Astrocyte of the hippocampus (primary cell): ENCODE results near the gene DHDH.
A peak's percentile ranks its signal among the peaks of the same experiment; 100 is the strongest.
"Not testable (repeated sequence)": the region's sequence is repeated elsewhere in the genome, so short reads cannot be mapped to it uniquely, and the experiment has no call there.

Experiments used
- DNase-seq: peaks from one replicate; pipeline ENCODE4 v3.0.0; 2011; ENCODE audit warnings: low read depth, low spot score

Gene DHDH

DNA sequence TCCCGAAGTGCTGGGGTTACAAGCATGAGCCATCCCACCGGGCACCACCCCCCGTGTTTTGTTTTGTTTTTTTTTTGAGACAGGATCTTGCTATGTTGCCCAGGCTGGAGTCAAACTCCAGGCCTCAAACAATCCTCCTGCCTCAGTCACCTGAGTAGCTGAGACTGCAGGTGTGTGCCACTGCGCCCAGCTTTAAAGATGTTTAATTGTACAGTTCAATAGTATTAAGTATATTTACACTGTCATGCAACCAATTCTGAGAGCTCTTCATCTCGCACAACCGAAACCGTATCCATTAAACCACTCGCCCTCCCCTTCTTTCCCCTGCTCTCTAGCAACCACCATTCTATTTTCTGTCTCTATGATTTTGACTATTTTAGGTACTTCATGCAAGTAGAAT is 17.7 kb upstream of the DHDH start:
- DNase-seq = no peak

DNA sequence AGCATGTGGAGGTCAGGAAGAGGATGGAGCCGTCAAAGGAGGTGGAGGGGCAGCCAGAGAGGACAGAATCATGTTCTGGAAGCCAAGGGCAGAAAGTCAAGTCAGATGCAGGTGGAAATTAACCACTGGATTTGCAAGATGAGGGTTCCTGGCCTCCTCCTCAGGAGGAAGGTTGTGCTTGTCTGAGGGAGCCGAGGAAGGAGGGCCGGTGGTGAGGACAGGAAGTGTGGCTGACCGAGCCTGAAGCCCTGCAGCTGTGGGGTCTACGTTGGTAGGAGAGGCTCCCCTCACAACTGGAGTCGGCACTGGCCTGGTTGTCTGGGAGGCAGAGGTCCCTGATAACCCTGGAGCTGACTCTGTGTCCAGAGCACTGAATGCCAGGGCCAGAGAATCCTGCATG is 15.4 kb upstream of the DHDH start:
- no peak for DNase-seq

DNA sequence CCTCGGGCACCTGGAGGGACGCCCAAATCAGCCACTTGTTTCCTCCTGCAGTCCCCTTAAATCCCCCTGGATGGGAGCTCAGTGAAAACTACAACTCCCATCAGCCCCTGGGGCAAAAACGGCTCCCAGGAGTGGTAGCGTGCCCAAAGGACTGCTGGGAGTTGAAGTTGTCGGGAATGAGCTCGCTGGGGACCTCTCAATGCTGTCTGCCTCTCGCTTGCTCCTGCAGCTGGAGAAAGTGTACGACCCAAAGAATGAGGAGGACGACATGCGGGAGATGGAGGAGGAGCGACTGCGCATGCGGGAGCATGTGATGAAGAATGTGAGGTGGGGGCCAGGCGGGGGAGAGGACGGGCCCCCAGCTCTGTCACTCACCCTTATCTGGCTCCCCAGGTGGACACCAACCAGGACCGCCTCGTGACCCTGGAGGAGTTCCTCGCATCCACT is 14.7 kb upstream of the DHDH start:
- peak; percentile 25 for DNase-seq

DNA sequence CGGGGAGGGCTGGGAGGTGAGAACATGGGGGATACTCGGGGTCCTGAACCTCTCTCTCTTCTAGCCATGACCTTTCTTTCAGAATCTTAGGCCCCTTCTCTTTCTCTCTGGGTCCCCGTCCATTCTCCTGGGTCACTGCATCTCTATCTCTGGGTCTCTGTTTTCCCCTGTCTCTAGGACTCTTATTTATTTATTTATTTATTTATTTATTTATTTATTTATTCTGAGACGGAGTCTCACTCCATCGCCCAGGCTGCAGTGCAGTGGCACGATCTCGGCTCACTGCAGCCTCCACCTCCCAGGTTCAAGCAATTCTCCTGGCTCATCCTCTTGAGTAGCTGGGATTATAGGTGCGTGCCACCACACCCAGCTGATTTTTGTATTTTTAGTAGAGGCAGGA is 14.2 kb upstream of the DHDH start:
- not testable (repeated sequence) for DNase-seq

DNA sequence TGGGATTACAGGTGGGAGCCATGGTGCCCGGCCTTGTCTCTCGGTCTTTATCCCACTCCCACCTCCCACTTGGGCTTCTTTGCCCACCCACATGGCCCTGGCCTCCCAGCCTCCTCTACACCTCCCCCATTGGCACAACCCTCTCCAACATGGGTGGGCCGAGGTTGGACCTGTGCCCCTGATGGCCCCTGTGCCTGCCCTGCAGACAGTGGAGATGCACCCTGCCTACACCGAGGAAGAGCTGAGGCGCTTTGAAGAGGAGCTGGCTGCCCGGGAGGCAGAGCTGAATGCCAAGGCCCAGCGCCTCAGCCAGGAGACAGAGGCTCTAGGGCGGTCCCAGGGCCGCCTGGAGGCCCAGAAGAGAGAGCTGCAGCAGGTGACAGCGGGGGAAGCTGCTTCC is 12.6 kb upstream of the DHDH start:
- no peak for DNase-seq

DNA sequence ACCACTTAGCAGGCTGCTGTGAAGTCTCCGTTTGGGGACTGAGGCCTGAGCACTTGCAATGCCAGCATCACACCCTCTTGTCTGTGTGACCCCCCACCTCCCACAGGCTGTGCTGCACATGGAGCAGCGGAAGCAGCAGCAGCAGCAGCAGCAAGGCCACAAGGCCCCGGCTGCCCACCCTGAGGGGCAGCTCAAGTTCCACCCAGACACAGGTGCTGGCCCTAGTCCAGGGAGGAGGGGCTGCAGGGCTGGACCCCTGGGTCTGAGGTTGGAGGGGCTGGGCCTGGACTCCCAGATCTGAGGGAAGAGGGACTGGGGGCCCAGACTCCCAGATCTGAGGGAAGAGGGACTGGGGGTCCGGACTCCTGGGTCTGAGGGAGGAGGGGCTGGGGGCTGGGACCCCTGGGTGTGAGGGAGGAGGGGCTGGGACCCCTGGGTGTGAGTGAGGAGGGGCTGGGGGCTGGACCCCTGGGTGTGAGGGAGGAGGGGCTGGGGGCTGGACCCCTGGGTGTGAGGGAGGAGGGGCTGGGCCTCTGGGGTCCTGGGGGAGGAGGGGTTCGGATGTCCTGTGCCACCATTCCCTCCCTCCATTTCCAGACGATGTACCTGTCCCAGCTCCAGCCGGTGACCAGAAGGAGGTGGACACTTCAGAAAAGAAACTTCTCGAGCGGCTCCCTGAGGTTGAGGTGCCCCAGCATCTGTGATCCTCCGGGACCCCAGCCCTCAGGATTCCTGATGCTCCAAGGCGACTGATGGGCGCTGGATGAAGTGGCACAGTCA is 11.6 kb upstream of the DHDH start:
- no peak for DNase-seq

DNA sequence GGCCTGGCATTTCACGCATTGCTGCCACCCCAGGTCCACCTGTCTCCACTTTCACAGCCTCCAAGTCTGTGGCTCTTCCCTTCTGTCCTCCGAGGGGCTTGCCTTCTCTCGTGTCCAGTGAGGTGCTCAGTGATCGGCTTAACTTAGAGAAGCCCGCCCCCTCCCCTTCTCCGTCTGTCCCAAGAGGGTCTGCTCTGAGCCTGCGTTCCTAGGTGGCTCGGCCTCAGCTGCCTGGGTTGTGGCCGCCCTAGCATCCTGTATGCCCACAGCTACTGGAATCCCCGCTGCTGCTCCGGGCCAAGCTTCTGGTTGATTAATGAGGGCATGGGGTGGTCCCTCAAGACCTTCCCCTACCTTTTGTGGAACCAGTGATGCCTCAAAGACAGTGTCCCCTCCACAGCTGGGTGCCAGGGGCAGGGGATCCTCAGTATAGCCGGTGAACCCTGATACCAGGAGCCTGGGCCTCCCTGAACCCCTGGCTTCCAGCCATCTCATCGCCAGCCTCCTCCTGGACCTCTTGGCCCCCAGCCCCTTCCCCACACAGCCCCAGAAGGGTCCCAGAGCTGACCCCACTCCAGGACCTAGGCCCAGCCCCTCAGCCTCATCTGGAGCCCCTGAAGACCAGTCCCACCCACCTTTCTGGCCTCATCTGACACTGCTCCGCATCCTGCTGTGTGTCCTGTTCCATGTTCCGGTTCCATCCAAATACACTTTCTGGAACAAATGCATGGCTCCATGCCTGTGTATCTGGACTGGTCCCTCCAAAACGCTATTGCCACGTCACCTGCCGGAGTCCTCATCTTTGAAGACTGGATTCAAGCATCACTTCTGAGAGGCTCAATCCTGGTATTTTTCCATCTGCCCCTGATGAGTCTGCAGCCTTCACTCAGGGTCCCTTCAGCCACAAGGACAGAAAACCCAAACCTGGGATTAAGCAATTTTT is 10.7 kb upstream of the DHDH start:
- no peak for DNase-seq

DNA sequence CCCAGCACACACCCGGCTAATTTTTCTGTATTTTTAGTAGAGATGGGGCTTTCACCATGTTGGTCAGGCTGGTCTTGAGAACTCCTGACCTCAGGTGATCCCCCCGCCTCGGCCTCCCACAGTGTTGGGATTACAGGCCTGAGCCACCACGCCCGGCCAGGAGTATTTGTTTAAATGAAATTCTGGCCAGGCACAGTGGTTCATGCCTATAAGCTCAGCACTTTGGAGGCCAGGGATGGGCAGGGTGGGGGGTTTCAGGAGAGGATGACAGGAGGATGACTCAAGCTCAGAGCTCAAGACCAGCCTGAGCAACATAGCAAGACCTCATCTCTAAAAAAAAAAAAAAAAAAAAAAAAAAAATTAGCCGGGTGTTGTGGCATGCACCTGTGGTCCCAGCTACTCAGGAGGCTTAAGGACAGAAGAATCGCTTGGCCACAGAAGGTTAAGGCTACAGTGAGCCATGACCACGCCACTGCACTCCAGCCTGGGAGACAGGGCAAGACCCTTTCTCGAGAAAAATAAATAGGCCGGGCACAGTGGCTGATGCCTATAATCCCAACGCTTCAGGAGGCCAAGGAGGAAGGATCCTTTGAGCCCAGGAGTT is 8.2 kb upstream of the DHDH start:
- peak; percentile 64 for DNase-seq

DNA sequence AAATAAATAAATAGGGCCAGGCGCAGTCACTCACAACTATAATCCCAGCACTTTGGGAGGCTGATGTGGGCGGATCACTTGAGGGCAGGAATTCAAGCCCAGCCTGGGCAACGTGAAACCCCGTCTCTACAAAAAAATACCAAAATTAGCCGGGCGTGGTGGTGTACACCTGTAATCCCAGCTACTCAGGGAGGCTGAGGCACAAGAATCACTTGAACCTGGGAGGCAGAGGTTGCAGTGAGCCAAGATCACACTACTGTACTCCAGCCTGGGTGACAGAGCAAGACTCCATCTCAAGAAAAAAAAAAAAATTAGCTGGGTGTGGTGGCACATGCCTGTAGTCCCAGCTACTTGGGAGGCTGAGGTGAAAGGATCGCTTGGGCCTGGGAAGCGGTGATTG is 7.6 kb upstream of the DHDH start:
- not testable (repeated sequence) for DNase-seq

DNA sequence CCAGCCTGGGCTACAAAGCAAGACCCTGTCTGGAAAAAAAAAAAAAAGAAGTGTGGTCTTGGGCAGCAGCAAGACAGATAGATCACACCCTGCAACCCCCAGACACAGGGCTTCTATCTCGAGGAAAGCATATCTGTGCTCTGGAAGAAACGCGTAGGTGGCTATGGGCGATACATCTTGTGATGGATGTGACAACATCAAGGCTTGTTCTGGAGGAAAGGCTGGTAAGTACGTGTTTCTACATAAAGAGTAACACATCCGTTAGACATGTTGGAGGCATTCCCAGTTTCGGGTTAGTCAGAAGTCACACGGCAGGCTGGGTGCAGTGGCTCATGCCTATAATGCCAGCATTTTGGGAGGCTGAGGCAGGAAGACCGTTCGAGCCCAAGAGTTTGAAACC is 6.6 kb upstream of the DHDH start:
- peak; percentile 93 for DNase-seq

DNA sequence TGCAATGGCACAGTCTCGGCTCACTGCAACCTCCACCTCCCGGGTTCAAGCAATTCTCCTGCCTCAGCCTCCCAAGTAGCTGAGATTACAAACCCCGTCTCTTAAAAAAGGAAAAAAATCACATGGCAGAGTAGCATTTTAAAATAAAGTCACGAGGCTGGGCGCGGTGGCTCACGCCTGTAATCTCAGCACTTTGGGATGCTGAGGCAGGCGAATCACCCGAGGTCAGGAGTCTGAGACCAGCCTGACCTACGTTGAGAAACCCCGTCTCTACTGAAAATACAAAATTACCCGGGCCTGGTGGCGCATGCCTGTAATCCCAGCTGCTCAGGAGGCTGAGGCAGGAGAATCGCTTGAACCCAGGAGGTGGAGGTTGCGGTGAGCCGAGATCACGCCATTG is 5.8 kb upstream of the DHDH start:
- DNase-seq = not testable (repeated sequence)

DNA sequence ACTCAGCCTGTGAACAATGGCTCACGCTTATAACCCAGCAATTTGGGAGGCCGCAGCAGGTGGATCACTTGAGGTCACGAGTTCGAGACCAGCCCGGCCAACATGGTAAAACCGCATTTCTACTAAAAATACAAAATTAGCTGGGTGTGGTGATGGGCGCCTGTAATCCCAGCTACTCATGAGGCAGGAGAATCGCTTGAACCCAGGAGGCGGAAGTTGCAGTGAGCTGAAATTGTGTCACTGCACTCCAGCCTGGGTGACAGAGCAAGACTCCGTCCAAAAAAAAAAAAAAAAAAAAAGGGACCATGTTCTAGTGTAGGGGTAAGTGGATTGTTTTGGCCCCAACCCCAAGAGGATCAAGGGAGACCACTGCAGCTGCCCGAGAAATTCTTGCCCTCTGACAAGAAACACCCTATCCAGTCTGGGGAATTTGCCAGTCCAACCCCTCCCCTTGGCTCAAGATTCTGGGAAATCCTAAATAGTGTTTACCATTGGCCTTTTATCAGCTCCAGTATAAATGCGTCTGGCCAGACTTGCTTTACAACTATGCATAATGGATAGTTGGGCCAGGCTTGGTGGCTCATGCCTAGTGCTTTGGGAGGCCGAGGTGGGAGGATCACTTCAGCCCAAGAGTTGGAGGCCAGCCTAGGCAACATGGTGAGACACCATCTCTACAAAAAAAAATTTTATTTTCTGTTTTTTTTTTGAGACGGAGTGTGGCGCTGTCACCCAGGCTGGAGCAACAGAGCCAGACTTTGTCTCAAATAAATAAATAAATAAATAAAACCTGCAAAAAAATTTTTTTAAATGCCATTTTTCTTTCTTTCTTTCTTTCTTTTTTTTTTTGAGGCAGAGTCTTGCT is 5.1 kb upstream of the DHDH start:
- peak; percentile 25 for DNase-seq

DNA sequence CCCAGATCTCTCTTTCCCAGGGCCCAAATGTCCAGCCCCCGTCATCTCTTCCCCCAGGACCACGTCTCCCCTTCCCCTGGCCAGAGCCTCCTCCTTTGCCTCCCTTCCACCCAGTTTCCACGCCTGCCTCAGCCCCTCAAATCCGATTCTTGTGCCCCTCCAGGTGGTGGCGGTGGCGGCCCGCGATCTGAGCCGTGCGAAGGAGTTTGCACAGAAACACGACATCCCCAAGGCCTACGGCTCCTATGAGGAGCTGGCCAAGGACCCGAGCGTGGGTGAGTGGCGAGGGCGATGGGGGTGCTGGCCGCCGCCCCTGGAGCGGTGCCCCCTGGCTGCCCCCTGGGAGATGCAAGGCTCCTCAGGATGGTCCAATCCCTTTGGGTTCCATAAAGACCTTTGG is 1.3 kb downstream of the DHDH start:
- DNase-seq = no peak

DNA sequence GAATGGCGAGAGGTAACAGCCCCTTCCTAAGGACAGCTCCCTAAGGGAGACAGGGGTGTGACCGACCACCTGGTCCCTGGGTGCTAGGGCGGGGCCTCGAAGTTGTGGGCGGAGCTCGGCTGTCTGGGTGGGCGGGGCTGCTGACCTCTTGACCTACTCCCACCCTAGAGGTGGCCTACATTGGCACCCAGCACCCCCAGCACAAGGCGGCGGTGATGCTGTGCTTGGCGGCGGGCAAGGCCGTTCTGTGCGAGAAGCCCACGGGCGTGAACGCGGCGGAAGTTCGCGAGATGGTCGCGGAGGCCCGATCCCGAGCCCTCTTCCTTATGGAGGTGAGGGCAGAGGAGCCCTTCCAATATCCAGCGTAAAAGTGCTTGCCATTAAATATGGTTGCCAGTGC is 2.4 kb downstream of the DHDH start:
- DNase-seq = no peak

DNA sequence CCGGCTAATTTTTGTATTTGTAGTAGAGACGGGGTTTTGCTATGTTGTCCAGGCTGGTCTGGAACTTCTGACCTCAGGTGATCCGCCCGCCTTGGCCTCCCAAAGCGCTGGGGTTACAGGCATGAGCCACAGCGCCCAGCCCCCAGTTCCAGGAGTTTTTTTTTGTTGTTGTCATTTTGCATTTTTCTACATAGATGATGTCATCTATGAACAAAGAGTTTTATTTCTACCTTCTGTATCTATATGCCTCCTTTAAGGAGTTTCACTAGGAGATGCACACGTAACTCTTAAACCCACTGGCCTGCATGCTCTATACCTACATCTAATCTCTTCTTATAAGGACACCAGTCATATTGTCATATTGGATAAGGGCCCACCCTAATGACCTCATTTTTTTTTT is 4.8 kb downstream of the DHDH start:
- no peak for DNase-seq

DNA sequence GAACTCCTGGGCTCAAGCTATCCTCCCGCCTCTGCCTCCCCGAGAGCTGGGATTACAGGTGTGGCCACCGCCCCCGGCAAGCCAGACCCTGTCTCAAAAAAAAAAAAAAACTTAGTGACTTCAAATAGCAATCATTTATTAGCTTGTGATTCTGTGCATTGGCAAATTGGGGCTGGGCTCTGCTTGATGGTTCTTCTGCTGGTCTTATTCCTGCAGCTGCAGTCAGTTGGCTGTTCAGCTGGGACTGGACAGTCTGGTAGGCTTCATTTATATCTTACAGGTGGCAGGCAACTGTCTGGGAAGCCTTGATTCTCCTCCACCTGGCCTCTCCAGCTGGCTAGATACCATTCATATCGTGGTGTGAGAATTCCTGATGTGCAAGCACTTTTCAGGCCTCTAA is 7.4 kb downstream of the DHDH start:
- no peak for DNase-seq

DNA sequence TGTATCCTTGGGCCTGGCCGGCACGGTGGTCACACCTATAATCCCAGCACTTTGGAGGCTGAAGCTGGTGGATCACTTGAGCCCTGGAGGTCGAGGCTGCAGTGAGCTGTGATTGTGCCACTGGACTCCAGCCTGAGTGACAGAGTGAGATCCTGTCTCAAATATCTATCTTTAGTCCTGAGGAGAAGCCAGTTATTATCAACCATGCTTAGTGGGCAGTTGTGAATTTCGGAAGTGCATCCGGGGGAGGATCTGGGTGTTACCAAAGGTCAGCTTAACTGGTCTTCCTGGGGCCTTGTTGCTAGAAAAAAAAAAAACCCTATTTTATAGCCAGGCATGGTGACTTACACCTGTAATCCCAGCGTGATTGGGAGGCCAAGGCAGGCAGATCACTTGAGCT is 9.6 kb downstream of the DHDH start:
- DNase-seq = no peak

DNA sequence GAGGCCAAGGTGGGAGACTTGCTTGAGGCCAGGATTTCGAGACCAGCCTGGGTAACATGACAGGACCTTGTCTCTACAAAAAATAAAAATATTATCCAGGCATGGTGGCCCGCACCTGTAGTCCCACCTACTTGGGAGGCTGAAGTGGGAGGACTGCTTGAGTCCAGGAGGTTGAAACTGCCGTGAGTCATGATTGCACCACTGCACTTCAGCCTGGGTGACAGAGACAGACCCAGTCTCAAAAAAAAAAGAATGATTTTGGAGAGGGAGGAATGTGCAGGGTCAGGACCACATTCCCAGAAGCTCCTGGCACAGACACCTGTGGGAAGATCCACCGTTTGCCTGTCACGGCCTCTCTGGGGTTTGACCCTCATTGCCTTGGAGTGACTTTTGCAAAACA is 11.9 kb downstream of the DHDH start:
- no peak for DNase-seq

DNA sequence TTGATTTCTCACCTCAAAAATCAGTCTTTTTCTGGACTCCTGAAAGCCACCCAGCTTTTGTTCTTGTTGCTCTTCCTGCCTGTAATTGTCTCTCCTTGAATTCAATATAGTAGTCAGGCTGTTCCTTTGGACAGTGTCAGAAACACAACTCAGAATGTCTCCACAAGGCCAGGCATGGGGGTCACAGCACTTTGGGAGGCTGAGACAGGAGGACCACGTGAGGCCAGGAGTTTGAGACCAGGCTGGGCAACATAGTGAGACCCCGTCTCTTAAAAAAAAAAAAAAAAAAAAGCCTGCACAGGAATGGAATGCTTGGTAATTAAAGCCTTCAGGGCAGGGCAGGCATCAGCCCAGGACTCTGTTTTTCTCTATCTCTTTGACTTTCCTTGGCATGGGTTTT is 12.3 kb downstream of the DHDH start:
- DNase-seq = no peak

DNA sequence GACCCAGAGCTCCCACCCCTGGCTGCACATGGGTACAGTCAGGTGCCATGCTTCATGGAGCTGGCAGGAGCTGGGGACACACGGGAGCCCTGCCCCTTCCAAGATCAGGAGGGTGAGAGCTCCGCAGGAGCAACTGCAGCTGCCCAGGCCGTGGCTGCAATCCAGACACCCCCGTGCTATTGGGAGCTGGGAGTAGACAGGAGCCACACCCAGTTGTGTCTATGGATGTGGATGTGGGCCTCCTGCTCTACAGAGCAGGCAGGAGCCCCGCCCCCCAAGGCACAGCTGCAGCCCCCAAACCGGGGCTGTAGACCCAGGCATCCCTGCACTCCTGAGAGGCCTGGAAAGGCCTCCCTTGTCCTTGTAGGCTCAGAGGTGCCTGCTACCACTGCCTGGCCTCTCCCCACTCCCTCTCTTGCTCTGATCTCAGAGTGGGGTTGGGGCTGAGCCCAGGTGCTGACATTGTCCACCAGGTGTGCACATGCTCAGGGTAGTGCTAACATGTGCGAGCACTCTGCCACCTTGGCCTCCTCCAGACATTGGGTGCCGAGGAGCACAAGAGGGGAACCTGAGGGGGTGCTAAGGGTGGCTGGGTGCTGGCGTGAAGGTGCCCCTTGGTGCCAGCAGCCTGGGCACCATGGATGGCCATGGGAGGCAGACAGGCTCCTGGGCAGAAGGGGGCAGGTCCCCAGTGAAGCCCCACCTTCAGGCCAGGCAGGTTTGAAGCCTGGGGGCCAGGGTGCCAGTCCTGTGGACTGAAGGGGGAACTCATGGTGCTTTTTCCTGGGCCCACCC is 13.2 kb downstream of the DHDH start:
- DNase-seq = no peak

DNA sequence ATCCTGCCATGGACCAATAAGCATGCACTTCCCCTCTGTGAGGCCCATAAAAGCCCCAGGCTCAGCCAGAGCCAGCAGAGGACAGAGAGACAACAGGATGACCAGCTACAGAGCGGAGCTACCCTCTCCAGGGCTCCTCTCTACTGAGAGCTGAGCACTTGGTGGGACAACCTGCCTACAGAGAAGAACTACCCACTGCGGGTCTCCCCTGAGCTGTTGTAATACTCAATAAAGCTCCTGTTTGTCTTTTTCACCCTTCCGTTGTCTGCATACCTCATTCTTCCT is 13.7 kb downstream of the DHDH start:
- no peak for DNase-seq
